ENCODE results near the gene ST3GAL5. TPM values are rescaled to one million over a fixed set of nuclear protein-coding genes. Genes with fewer than 3 reads are reported as not detected.
A peak's percentile ranks its signal among the peaks of the same experiment; 100 is the strongest.

ST3GAL5 gene
- total RNA-seq, 4 donors from 2014 or later: 10.8 to 23.9 (median 16.5) TPM

GRCh38 chr2:85913884-85914881 lies 25.4 kb upstream of the ST3GAL5 start:
- Histone ChIP-seq H3K27ac (no peak overlapping the region), H3K4me1 (no peaks in the 10 kb centered on the region), H3K9me3 (no peaks in the 10 kb centered on the region), H3K36me3 (no peaks in the 10 kb centered on the region), H3K4me3 (no peak overlapping the region), H3K27me3 (no peaks in the 10 kb centered on the region)
- DNase-seq: no peak
- TF ChIP-seq CTCF (IDR thresholded peaks at IDR 0.05) (no peak), POLR2A (IDR thresholded peaks at IDR 0.05) (no peak)

GRCh38 chr2:85911814-85912692 lies 23.3 kb upstream of the ST3GAL5 start:
- H3K27me3 ChIP-seq: no peaks in the 10 kb centered on the region
- no peak overlapping the region for H3K4me3 ChIP-seq
- no peak for DNase-seq
- peak overlapping the region in 1 of 4 donors; percentile 22 for H3K27ac ChIP-seq
- no peaks in the 10 kb centered on the region for H3K4me1 ChIP-seq
- no peaks in the 10 kb centered on the region for H3K9me3 ChIP-seq
- H3K36me3 ChIP-seq: no peaks in the 10 kb centered on the region
- TF ChIP-seq POLR2A (IDR thresholded peaks at IDR 0.05) (no peak), CTCF (IDR thresholded peaks at IDR 0.05) (no peak)

GRCh38 chr2:85911097-85911496 lies 22.3 kb upstream of the ST3GAL5 start:
- Histone ChIP-seq H3K9me3 (no peaks in the 10 kb centered on the region), H3K4me3 (no peak overlapping the region), H3K27me3 (no peaks in the 10 kb centered on the region), H3K27ac (peak overlapping the region in 1 of 4 donors; percentile 38), H3K4me1 (no peaks in the 10 kb centered on the region), H3K36me3 (no peaks in the 10 kb centered on the region)
- TF ChIP-seq CTCF (IDR thresholded peaks at IDR 0.05) (no peak), POLR2A (IDR thresholded peaks at IDR 0.05) (no peak)
- DNase-seq: no peak

GRCh38 chr2:85909005-85909404 lies 20.2 kb upstream of the ST3GAL5 start:
- DNase-seq: no peak
- TF ChIP-seq CTCF (IDR thresholded peaks at IDR 0.05): no peak
- no peak for TF ChIP-seq POLR2A (IDR thresholded peaks at IDR 0.05)
- Histone ChIP-seq H3K9me3 (no peaks in the 10 kb centered on the region), H3K4me1 (no peaks in the 10 kb centered on the region), H3K4me3 (no peak overlapping the region), H3K36me3 (no peaks in the 10 kb centered on the region), H3K27ac (no peak overlapping the region), H3K27me3 (no peaks in the 10 kb centered on the region)

- no peaks in the 10 kb centered on the region for H3K36me3 ChIP-seq
- H3K9me3 ChIP-seq: no peaks in the 10 kb centered on the region
- H3K4me1 ChIP-seq: no peaks in the 10 kb centered on the region
- no peaks in the 10 kb centered on the region for H3K27me3 ChIP-seq
- no peak for TF ChIP-seq POLR2A (IDR thresholded peaks at IDR 0.05)
- no peak for TF ChIP-seq CTCF (IDR thresholded peaks at IDR 0.05)
- no peak for DNase-seq
- H3K4me3 ChIP-seq: no peak overlapping the region
- H3K27ac ChIP-seq: no peak overlapping the region
Observed at GRCh38 chr2:85908506-85908905, 19.7 kb upstream of the ST3GAL5 start.
